HG03045 (cell line): ENCODE data around the gene IL33.
"Not testable (repeated sequence)": the region's sequence is repeated elsewhere in the genome, so short reads cannot be mapped to it uniquely, and the experiment has no call there.

Source experiments
- ATAC-seq: cut with Tn5 transposase; IDR thresholded peaks from one replicate; pipeline ENCODE4 v1.9.1; 2021; ENCODE audit warnings: mild to moderate bottlenecking, moderate library complexity; ENCODE audit not compliant: unreplicated experiment

Gene IL33, protein sequence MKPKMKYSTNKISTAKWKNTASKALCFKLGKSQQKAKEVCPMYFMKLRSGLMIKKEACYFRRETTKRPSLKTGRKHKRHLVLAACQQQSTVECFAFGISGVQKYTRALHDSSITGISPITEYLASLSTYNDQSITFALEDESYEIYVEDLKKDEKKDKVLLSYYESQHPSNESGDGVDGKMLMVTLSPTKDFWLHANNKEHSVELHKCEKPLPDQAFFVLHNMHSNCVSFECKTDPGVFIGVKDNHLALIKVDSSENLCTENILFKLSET

GRCh38 chr9:6215562-6215961, at the start of gene IL33:
Gene IL33 (plus strand): TSS chr9:6215807. CDS start chr9:6241695, 25,888 bp downstream.
- ATAC-seq: no peak

DNA sequence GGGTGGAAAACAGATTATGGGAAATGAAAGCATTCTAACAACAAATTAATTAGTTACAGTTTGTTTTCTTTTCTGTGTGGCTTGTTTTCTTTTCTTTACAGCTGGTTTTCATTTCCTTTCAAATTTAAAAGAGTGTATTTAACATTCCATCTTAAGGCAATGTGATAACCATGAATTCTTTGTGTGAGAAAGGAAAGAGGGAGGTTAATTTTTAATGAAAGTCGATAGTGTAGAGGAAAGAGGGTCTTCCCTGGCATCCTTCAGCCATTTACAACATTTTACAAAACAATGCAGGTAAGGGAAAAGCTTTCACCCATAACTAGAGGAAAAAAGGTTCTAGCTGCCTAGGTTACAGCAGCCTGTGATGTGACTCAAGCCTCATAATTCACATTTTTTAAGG, 43.9 kb upstream of the IL33 start:
- no peak for ATAC-seq

DNA sequence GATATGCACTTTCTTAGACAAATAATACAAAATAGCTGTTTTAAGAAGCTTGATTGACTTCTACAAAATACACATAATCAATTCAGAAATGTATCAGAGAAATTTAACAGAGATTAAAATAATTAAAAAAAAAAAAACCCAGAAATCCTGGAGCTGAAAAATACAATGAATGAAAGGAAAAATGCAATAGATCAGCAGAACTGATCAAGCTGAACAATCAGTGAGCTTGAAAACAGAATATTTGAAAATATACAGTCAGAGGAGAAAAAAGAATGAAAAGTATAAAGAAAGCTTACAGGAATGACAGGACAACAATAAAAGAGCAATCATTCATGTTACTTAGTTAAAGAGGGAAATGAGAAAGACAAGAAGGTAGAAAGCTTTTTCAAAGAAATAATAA, 41.7 kb upstream of the IL33 start:
- no peak for ATAC-seq

GRCh38 chr9:6182549-6183226, 32.9 kb upstream of the IL33 start:
- ATAC-seq: not testable (repeated sequence)

GRCh38 chr9:6183227-6183551, 32.4 kb upstream of the IL33 start:
- no peak for ATAC-seq

GRCh38 chr9:6183627-6184026, 32.0 kb upstream of the IL33 start:
- no peak for ATAC-seq

DNA sequence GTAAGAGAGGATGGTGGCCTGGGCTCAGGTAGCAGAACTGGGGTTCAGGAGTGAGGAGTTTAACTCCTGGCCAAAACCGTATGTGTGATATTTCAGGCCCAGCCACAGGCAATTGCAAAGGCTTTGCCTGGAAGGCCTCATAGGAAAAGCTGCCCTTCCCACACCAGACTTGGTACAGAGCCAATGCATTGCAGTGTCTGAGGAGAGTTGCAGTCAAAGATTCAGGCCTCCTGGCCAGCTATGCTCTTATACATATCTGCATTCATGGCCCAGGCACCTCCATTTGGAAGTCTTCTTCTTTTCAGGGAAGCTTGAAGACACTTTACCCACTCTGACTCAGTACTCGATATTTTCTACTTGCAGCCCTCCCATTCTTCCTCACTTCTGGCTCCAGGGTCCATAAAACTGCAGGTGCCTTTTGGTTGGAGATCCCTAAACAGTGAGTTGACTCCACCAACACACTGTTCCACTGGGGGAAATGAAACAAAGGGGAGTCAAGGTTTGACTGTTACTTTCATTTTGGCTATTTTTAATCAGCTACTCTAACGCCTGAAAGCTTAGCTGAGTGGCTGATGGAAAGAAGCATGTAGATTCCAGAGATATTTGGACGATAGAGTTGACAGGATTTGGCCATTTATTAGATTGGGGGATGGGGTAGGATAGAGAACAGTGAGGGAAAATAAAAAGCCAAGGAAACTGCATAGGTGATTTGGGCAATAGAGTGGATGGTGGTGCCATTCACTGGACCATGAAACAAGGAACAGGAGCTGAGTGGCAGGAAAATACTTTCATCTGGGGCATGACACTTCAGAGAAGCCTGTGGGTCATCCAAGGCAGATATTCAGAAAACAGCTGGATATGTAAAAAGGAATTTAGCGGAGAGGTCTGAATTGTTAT, 30.6 kb upstream of the IL33 start:
- peak; percentile 83 for ATAC-seq

DNA sequence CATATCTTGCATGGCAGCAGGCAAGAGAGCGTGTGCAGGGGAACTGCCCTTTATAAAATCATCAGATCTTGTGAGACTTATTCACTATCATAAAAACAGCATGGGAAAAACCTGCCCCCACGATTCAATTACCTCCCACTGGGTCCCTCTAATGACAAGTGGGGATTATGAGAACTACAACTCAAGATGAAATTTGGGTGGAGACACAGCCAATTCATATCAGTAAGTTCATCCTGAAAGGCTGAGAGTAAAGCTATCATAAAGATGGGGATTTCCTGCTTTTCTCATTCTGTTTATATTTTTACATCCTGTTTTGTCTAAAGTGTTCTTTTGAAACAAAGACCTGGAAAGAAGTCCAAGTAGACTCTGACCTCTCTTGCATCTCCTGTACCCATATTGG, 28.9 kb upstream of the IL33 start:
- no peak for ATAC-seq

GRCh38 chr9:6187272-6187671, 28.3 kb upstream of the IL33 start:
- no peak for ATAC-seq

GRCh38 chr9:6188466-6188865, 27.1 kb upstream of the IL33 start:
- ATAC-seq: no peak

- ATAC-seq: no peak
These were observed 26.7 kb upstream of the IL33 start for GRCh38 chr9:6188906-6189305.

DNA sequence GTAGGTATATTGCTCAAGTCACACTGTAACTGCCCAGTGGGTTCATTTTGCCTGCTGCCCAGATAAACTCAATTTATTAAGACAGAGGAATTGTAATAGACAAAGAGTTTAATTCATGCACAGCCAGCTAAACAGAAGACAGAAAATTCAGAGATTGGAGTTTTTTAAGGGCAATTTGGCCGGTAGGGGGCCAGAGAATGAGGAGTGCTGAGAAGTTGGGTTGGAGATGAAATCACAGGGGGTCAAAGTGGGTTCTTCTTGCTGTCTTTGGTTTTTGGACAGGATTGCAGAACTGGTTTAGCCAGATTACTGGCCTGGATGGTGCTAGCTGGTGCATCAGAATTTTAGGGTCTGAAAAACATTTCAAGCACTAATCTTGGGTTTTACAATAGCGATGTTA, 20.7 kb upstream of the IL33 start:
- no peak for ATAC-seq

DNA sequence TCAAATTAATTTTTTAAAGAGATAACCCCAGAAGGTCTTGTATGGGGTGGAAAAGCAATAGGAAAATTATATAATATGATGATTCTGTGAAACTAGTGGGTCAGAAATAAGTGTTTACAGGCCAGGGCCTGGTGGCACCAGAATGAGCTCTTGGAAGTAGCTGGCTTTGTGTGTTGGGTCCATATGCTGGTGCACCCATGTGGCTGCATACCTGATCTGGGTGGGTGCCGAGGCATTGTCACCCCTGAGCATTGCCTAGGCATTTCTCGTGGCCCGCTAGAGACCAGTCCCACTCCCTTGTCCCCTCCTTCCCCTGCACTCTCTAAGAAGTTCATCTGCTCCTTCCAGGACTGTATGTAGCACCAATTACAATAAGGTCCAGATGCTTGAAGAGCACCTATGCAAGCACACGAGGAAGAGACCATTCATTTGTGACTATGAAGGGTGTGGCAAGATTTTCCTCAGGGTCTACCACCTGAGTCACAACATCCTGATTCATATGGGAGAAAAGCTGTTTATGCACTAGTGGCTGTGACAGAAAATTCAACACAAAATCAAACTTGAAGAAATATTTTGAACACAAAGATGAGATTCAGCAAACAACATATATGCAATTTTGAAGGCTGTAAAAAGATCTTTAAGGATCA, 19.8 kb upstream of the IL33 start:
- no peak for ATAC-seq

DNA sequence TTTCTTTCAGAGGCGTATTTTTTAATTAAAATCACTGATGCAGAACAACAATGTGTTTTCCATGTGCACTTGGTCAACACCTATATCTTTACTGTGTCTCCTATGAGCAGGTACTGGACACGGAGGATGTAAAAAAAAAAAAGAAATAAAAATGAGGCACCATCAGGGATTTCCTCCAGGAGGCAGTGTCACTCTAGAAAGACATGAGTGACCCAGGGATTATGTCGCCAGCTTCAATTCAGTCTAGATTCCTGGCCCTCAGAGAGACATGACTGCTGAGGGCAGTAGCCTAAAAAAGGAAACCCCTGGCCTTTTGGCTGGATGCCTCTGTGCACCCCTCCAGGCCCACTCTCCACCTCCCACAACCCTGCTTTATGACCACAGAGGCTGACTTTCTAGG, 18.3 kb upstream of the IL33 start:
- ATAC-seq: no peak

DNA sequence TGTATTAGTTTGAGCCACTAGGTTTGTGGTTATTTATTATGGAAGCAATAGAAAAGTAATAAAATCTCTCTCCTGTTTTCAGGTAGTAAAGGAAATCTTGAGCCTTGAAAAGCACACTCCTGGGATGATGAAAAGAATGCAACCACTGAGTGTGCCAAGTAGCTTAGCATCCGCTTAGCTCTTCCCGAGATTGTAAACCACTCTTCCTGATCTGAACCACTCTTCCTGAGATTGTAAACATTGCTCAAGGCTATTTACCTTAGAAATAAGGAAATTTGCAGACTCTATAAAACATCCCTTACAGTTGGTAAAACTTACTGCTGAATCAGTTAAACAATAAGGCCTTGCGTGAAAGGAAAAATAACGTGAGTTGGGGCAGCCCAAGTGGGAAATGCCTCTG, 17.4 kb upstream of the IL33 start:
- ATAC-seq: no peak

GRCh38 chr9:6199596-6199995, 16.0 kb upstream of the IL33 start:
- no peak for ATAC-seq

GRCh38 chr9:6200761-6201160, 14.8 kb upstream of the IL33 start:
- no peak for ATAC-seq

- no peak for ATAC-seq
These were observed 5.6 kb upstream of the IL33 start for GRCh38 chr9:6209966-6210365.

GRCh38 chr9:6212722-6213375, 2.8 kb upstream of the IL33 start:
- no peak for ATAC-seq

DNA sequence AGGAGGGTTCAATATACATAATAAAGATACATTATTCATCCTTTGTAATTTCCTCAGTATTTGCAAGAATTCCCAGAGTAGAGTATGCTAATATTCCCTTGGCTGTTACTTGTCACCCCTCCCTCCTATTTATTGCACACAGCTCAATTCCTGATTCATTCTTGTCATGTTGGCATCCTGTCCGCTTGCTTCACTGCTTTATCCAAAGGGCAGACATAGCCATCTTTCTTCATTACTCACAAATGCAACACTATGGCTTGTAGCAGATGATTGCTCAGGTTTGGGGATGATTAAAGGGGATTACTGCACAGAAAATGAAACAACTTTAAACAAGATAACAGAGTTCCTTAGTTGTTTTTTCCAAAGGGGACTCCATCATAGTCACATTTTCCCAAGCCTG, 1.2 kb upstream of the IL33 start:
- no peak for ATAC-seq

DNA sequence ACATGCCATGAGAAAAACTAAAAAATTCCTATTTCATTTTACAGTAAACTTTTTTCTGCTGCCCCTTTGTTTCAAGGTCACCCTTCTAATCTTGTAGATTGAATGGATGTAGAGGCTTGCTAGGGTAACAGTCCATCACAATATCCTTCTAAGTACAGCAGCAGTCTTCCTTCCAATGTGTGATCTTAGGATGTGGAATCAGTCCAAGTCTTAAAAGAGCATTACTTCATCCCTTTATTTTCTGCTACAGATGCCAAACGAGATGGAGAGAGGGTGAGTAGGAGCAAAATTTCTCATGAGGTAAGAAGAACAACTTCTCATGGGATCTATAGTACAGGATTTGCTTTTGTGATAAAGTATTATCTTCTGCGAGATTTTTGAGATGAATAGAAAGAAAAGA, 704 bp upstream of the IL33 start:
- ATAC-seq: no peak
